Spinal cord (tissue), 10 donors: ENCODE results near the gene GRIK4. TPM values are rescaled to one million over a fixed set of nuclear protein-coding genes. Genes with fewer than 3 reads are reported as not detected.

ENCODE experiments used
- DNase-seq, 6 donors: peaks; one replicate each; pipeline versions ENCODE4 v3.0.0 to v3.0.0-alpha.2; 2013 to 2015; ENCODE audit warnings: low spot score in 6 of 6, low read depth in 4 of 6
- H3K27ac ChIP-seq: one replicate; pipeline ENCODE4 v1.5.1; 2013; ENCODE audit warnings: low read depth, low read length, control low read depth
- H3K27me3 ChIP-seq: one replicate; pipeline ENCODE4 v1.6.1; 2013; ENCODE audit warnings: low read length; ENCODE audit not compliant: control insufficient read depth, insufficient read depth
- H3K36me3 ChIP-seq: one replicate; pipeline ENCODE4 v1.6.1; 2013; ENCODE audit warnings: low read length; ENCODE audit not compliant: control insufficient read depth, insufficient read depth
- H3K4me1 ChIP-seq: one replicate; pipeline ENCODE4 v1.6.1; 2013; ENCODE audit warnings: low read length; ENCODE audit not compliant: control insufficient read depth, insufficient read depth
- H3K4me3 ChIP-seq: one replicate; pipeline ENCODE4 v1.5.1; 2013; ENCODE audit warnings: low read depth, low read length, control low read depth
- H3K9me3 ChIP-seq: one replicate; pipeline ENCODE4 v1.6.1; 2013; ENCODE audit warnings: low read length; ENCODE audit not compliant: control insufficient read depth, insufficient read depth
- WGBS: methylation state at CpG from one replicate; pipeline ENCODE4 v1.1.5; 2013; ENCODE audit warnings: missing lambda C conversion rate; ENCODE audit not compliant: insufficient coverage; 5-methylcytosine and 5-hydroxymethylcytosine counted together
- polyA plus RNA-seq, 2 donors: library from polyadenylated mRNA; unstranded; fragments of 120-200 nt; gene quantifications; one replicate each; pipeline ENCODE4 v1.2.1, GENCODE V29; 2013; ENCODE audit not compliant: insufficient read length in 2 of 2
- total RNA-seq, 2 donors: library from RNA; depleted of rRNA in 1 of 2; stranded (reverse); fragments of 120-200 nt in 1 of 2; fragments of >200 nt in 1 of 2; gene quantifications; one replicate each; pipeline versions ENCODE4 v1.2.3 to v1.2.4, GENCODE V29; 2013 to 2014
- donor health status: healthy.

Gene GRIK4
- total and polyA plus RNA-seq, 4 donors = 5.2 to 23.2 (median 12.3) TPM

DNA sequence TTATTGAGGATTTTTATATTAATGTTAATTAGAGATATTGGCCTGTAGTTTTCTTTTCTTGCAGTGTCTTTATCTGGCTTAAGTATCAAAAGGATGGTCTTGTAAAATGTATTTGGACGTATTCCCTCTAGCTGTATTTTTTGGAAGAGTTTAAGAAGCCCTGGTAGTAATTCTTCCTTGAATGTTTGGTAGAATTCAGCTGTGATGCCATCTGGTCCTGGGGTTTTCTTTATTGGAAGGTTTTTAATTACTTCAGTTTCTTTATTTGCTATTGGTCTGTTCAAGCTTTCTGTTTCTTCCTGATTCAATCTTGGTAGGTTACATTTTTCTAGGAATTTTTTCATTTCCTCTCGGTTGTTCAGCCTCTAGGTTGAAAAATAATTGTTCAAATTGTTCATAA lies 257.4 kb downstream of the GRIK4 start:
- H3K4me1 ChIP-seq = no peaks in the 10 kb centered on the region
- no peak overlapping the region for H3K27ac ChIP-seq
- no peak overlapping the region for H3K4me3 ChIP-seq
- 80% methylated on average over 1 of the region's 2 CpGs for WGBS
- peaks cover 7% of the 10 kb centered on the region for H3K9me3 ChIP-seq
- H3K27me3 ChIP-seq = no peaks in the 10 kb centered on the region
- DNase-seq = peak in 2 of 6 donors; percentile 66 to 82
- no peaks in the 10 kb centered on the region for H3K36me3 ChIP-seq

DNA sequence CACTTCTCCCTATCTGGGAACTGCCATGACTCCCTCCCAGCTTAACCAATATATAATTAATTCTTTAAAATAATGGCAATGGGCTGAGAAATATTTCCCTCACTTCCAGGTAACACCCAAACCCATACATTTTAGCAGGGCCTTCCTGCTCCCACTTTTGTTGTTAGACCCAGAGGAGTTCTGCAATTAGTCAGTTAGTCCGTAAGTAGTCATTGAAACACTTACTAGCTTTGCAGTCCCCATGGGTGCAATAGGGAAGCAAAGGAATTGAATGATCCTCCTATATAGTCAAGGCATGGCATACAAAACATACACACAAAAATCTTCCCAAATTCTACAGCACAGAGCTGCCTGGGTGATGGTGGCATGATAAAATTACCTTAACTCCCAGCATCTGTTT lies 258.4 kb downstream of the GRIK4 start:
- H3K27me3 ChIP-seq = no peaks in the 10 kb centered on the region
- no peak overlapping the region for H3K27ac ChIP-seq
- no peaks in the 10 kb centered on the region for H3K36me3 ChIP-seq
- WGBS = no CpG with 5 or more reads among the region's 1 CpG
- H3K9me3 ChIP-seq = peaks cover 7% of the 10 kb centered on the region
- DNase-seq = peak in 1 of 6 donors; percentile 76
- no peak overlapping the region for H3K4me3 ChIP-seq
- no peaks in the 10 kb centered on the region for H3K4me1 ChIP-seq

GRCh38 chr11:120771551-120772060 lies 260.1 kb downstream of the GRIK4 start:
- H3K4me1 ChIP-seq = peaks cover 10% of the 10 kb centered on the region
- no peaks in the 10 kb centered on the region for H3K27me3 ChIP-seq
- DNase-seq = no peak
- no peaks in the 10 kb centered on the region for H3K36me3 ChIP-seq
- H3K4me3 ChIP-seq = no peak overlapping the region
- H3K27ac ChIP-seq = no peak overlapping the region
- peaks cover 7% of the 10 kb centered on the region for H3K9me3 ChIP-seq

DNA sequence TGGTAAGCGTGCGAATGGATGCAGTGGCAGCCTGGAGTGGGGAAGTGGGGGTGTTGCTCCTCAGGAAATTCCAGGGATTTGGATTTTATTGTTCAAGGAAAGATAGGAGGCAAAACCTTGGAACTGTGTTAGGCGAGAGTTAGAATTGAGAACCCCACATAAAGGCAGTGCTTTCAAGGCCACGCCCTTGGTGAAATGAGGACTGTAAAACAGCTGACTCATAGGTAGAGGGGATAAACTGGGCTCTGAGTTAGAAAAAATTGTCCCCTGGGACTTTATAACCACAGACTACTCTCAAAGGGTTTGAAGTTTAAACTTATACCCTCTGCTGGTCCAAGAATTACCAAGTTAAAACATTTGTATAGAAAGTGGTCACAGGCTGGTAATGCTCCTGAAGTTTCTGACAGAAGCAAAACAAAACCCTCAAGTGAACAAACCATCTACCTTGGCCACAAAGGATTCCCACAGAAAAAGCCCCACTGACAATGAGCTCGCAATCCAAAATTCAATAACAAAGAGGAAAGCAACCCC lies 262.0 kb downstream of the GRIK4 start:
- H3K4me3 ChIP-seq = no peak overlapping the region
- H3K4me1 ChIP-seq = peaks cover 18% of the 10 kb centered on the region
- DNase-seq = no peak
- peaks cover 3% of the 10 kb centered on the region for H3K9me3 ChIP-seq
- H3K36me3 ChIP-seq = no peaks in the 10 kb centered on the region
- no peak overlapping the region for H3K27ac ChIP-seq
- 93% methylated on average over 2 of the region's 5 CpGs for WGBS
- no peaks in the 10 kb centered on the region for H3K27me3 ChIP-seq

- Histone ChIP-seq H3K4me1 (peaks cover 18% of the 10 kb centered on the region), H3K27me3 (no peaks in the 10 kb centered on the region), H3K36me3 (no peaks in the 10 kb centered on the region), H3K27ac (no peak overlapping the region), H3K9me3 (peaks cover 3% of the 10 kb centered on the region), H3K4me3 (no peak overlapping the region)
- WGBS = 83% methylated on average over 4 of the region's 7 CpGs
- DNase-seq = no peak
Measured at GRCh38 chr11:120774591-120775386, 263.2 kb downstream of the GRIK4 start.

GRCh38 chr11:120775986-120776951 lies 264.7 kb downstream of the GRIK4 start:
- Histone ChIP-seq H3K27ac (peak overlapping the region; percentile 75), H3K27me3 (no peaks in the 10 kb centered on the region), H3K9me3 (peaks cover 3% of the 10 kb centered on the region), H3K4me3 (no peak overlapping the region), H3K4me1 (peaks cover 18% of the 10 kb centered on the region), H3K36me3 (no peaks in the 10 kb centered on the region)
- DNase-seq = peak in 1 of 6 donors; percentile 51
- 68% methylated on average over 9 of the region's 17 CpGs for WGBS

GRCh38 chr11:120778685-120779490 lies 267.3 kb downstream of the GRIK4 start:
- no peak overlapping the region for H3K4me3 ChIP-seq
- no peaks in the 10 kb centered on the region for H3K9me3 ChIP-seq
- WGBS = 64% methylated on average over 7 of the region's 10 CpGs
- H3K4me1 ChIP-seq = peaks cover 25% of the 10 kb centered on the region
- DNase-seq = no peak
- no peaks in the 10 kb centered on the region for H3K36me3 ChIP-seq
- no peak overlapping the region for H3K27ac ChIP-seq
- H3K27me3 ChIP-seq = no peaks in the 10 kb centered on the region

GRCh38 chr11:120780239-120780638 lies 268.7 kb downstream of the GRIK4 start:
- Histone ChIP-seq H3K27ac (no peak overlapping the region), H3K9me3 (no peaks in the 10 kb centered on the region), H3K36me3 (no peaks in the 10 kb centered on the region), H3K4me1 (peaks cover 32% of the 10 kb centered on the region), H3K27me3 (no peaks in the 10 kb centered on the region), H3K4me3 (no peak overlapping the region)
- no CpG with 5 or more reads among the region's 2 CpGs for WGBS
- DNase-seq = no peak
